Gastroesophageal sphincter (tissue), 4 donors: ENCODE results near the gene FTCD. TPM values are rescaled to one million over a fixed set of nuclear protein-coding genes. Genes with fewer than 3 reads are reported as not detected.

Experiments
- ATAC-seq: fragments of 150-250 bp; one replicate; pipeline ENCODE4 v1.9.1; 2016; ENCODE audit warnings: mild to moderate bottlenecking, moderate library complexity
- H3K27ac ChIP-seq, 4 donors: fragments of 200-600 bp; sonication (generic) in 3 of 4; 1 replicate in 3 of 4; 2 replicates in 1 of 4; pipeline ENCODE4 v1.5.1; 2016 to 2019
- H3K27me3 ChIP-seq: fragments of 200-600 bp; sonication (generic); one replicate; pipeline ENCODE4 v1.5.1; 2019
- H3K36me3 ChIP-seq, 2 donors: fragments of 200-600 bp; sonication (generic); one replicate each; pipeline ENCODE4 v1.5.1; 2019; ENCODE audit warnings: control low read depth in 1 of 2
- H3K4me1 ChIP-seq, 3 donors: fragments of 200-600 bp; sonication (generic); 1 replicate in 2 of 3; 2 replicates in 1 of 3; pipeline ENCODE4 v1.5.1; 2016 to 2019; ENCODE audit warnings: control low read depth in 2 of 3
- H3K4me3 ChIP-seq, 2 donors: fragments of 200-600 bp; sonication (generic); one replicate each; pipeline ENCODE4 v1.5.1; 2019; ENCODE audit warnings: mild to moderate bottlenecking in 1 of 2, moderate library complexity in 1 of 2
- H3K9me3 ChIP-seq, 3 donors: fragments of 200-600 bp; sonication (generic); one replicate each; pipeline ENCODE4 v1.5.1; 2017 to 2019; ENCODE audit warnings: control low read depth in 2 of 3
- CTCF ChIP-seq, 4 experiments: fragments of 200-600 bp in 2 of 4; fragments of 450-650 bp in 2 of 4; sonication (generic) in 1 of 4; IDR thresholded peaks; one replicate each; pipeline ENCODE4 v1.5.1; 2017 to 2019; ENCODE audit warnings: antibody characterized with exemption in 4 of 4, mild to moderate bottlenecking in 2 of 4, moderate library complexity in 2 of 4
- EP300 ChIP-seq: sonication (generic); formaldehyde crosslinking; IDR thresholded peaks from one replicate; pipeline ENCODE4 v1.6.1; 2017; ENCODE audit warnings: antibody characterized with exemption, mild to moderate bottlenecking
- POLR2A ChIP-seq, 2 donors: fragments of 450-650 bp; IDR thresholded peaks; one replicate each; pipeline ENCODE4 v1.6.1; 2017; ENCODE audit warnings: antibody characterized with exemption in 2 of 2, mild to moderate bottlenecking in 2 of 2, moderate library complexity in 1 of 2
- POLR2AphosphoS5 ChIP-seq: sonication (generic); formaldehyde crosslinking; IDR thresholded peaks from one replicate; pipeline ENCODE4 v1.6.1; 2017; ENCODE audit warnings: antibody characterized with exemption
- WGBS, 2 donors: methylation state at CpG; one replicate each; pipeline ENCODE4 v1.1.5; 2018; ENCODE audit warnings: low coverage in 1 of 2; 5-methylcytosine and 5-hydroxymethylcytosine counted together
- total RNA-seq, 4 donors: library from RNA; depleted of rRNA; stranded (reverse); fragments of >200 nt; gene quantifications; one replicate each; pipeline ENCODE4 v1.1.0, GENCODE V29; 2016

FTCD gene
- total RNA-seq, 4 donors from 2014 or later = 0.31 to 1.5 TPM; not detected in 2

GRCh38 chr21:46111857-46112724 lies 43.3 kb downstream of the FTCD start:
- 97 to 100% methylated on average over 7 to 9 of the region's 69 CpGs for WGBS, 2 donors
- Histone ChIP-seq H3K4me1 (peaks cover 0 to 47% (median 24%) of the 10 kb centered on the region in 3 donors), H3K36me3 (peaks cover 0 to 54% of the 10 kb centered on the region in 2 donors), H3K27ac (peak overlapping the region in 2 of 4 donors; percentile 24 to 77), H3K27me3 (no peaks in the 10 kb centered on the region), H3K4me3 (no peak overlapping the region), H3K9me3 (peaks cover 0 to 7% (median 0%) of the 10 kb centered on the region in 3 donors)
- TF ChIP-seq CTCF (IDR thresholded peaks at IDR 0.05) = no peak
- TF ChIP-seq POLR2AphosphoS5 = no peak
- TF ChIP-seq POLR2A (IDR thresholded peaks at IDR 0.05) = no peak
- TF ChIP-seq EP300 = no peak
- ATAC-seq = no peak

GRCh38 chr21:46111193-46111571 lies 44.2 kb downstream of the FTCD start:
- no CpG with 5 or more reads among the region's 12 CpGs for WGBS, 2 donors
- no peak for ATAC-seq
- H3K36me3 ChIP-seq = peaks cover 0 to 45% of the 10 kb centered on the region in 2 donors

GRCh38 chr21:46110499-46111192 lies 44.7 kb downstream of the FTCD start:
- peaks cover 0 to 40% of the 10 kb centered on the region in 2 donors for H3K36me3 ChIP-seq
- TF ChIP-seq CTCF (IDR thresholded peaks at IDR 0.05) (peak in 3 of 4 experiments; percentile 35 to 59 (median 41)), EP300 (no peak), POLR2A (IDR thresholded peaks at IDR 0.05) (no peak), POLR2AphosphoS5 (peak; percentile 58)
- WGBS, 2 donors = 35% methylated on average over 5 of the region's 20 CpGs; no CpG with 5 or more reads in 1 of the 2 donors
- H3K4me3 ChIP-seq = peak overlapping the region in 1 of 2 donors; percentile 20
- peaks cover 0 to 7% (median 0%) of the 10 kb centered on the region in 3 donors for H3K9me3 ChIP-seq
- peak overlapping the region; percentile 2 to 82 (median 76) for H3K27ac ChIP-seq
- peak; percentile 94 for ATAC-seq
- H3K27me3 ChIP-seq = no peaks in the 10 kb centered on the region
- H3K4me1 ChIP-seq = peaks cover 0 to 47% (median 24%) of the 10 kb centered on the region in 3 donors

More at GRCh38 chr21:46111193-46111571, 44.2 kb downstream of the FTCD start:
- H3K9me3 ChIP-seq = peaks cover 0 to 7% (median 0%) of the 10 kb centered on the region in 3 donors
- no peak overlapping the region for H3K4me3 ChIP-seq
- H3K4me1 ChIP-seq = peaks cover 0 to 47% (median 24%) of the 10 kb centered on the region in 3 donors
- peak overlapping the region; percentile 2 to 82 (median 76) for H3K27ac ChIP-seq
- H3K27me3 ChIP-seq = no peaks in the 10 kb centered on the region
- no peak for TF ChIP-seq POLR2A (IDR thresholded peaks at IDR 0.05)

- TF ChIP-seq CTCF (IDR thresholded peaks at IDR 0.05) (no peak), POLR2A (IDR thresholded peaks at IDR 0.05) (no peak), POLR2AphosphoS5 (no peak), EP300 (no peak)
- WGBS, 2 donors = 30% methylated on average over 2 of the region's 19 CpGs; no CpG with 5 or more reads in 1 of the 2 donors
- no peaks in the 10 kb centered on the region for H3K9me3 ChIP-seq
- H3K4me3 ChIP-seq = peak overlapping the region in 1 of 2 donors; percentile 3
- ATAC-seq = no peak
- H3K27me3 ChIP-seq = no peaks in the 10 kb centered on the region
- H3K4me1 ChIP-seq = peaks cover 0 to 47% (median 24%) of the 10 kb centered on the region in 3 donors
- peaks cover 0 to 29% of the 10 kb centered on the region in 2 donors for H3K36me3 ChIP-seq
- H3K27ac ChIP-seq = peak overlapping the region; percentile 6 to 82 (median 76)
Observed at GRCh38 chr21:46109313-46110221, 45.8 kb downstream of the FTCD start.
